Activated CD4-positive, alpha-beta T cell treated with anti-CD3 and anti-CD28 coated beads, Interleukin-2, amount 10 ng/mL, durations not matched to agents 7 days and 5 days (primary cell): Measurements from ENCODE around the gene CLCA2. TPM values are rescaled to one million over a fixed set of nuclear protein-coding genes. Genes with fewer than 3 reads are reported as not detected.

Experiments
- CTCF ChIA-PET: fragments of 350-600 bp; sonication (Branson Sonifier 250); formaldehyde crosslinking; loops from one replicate; lab custom pipeline; 2021; ENCODE audit warnings: antibody characterized with exemption; lab: Charles Lee
- POLR2A ChIA-PET: fragments of 350-600 bp; sonication (Branson Sonifier 250); formaldehyde crosslinking; loops from one replicate; lab custom pipeline; 2021; ENCODE audit warnings: antibody characterized with exemption; lab: Charles Lee
- DNase-seq: peaks from one replicate; pipeline ENCODE4 v3.0.0-alpha.2; 2020
- H3K27ac Mint-ChIP-seq: one replicate; pipeline ENCODE4 v1.8.0; 2021; ENCODE audit warnings: mild to moderate bottlenecking, moderate library complexity, mixed read lengths
- H3K27me3 Mint-ChIP-seq: one replicate; pipeline ENCODE4 v1.8.0; 2021; ENCODE audit warnings: mixed read lengths
- H3K36me3 Mint-ChIP-seq: one replicate; pipeline ENCODE4 v1.8.0; 2021; ENCODE audit warnings: low read depth, mixed read lengths
- H3K4me1 Mint-ChIP-seq: one replicate; pipeline ENCODE4 v1.8.0; 2021; ENCODE audit warnings: mixed read lengths
- H3K4me3 Mint-ChIP-seq: one replicate; pipeline ENCODE4 v1.8.0; 2021; ENCODE audit warnings: mild to moderate bottlenecking, moderate library complexity, mixed read lengths
- H3K9me3 Mint-ChIP-seq: one replicate; pipeline ENCODE4 v1.8.0; 2021; ENCODE audit warnings: mixed read lengths
- total RNA-seq, 2 experiments: library from RNA; stranded (reverse); gene quantifications; one replicate each; pipeline ENCODE4 v1.2.3, GENCODE V29; 2021

CLCA2 gene
- total RNA-seq, 2 experiments from 2014 or later: not detected

DNA sequence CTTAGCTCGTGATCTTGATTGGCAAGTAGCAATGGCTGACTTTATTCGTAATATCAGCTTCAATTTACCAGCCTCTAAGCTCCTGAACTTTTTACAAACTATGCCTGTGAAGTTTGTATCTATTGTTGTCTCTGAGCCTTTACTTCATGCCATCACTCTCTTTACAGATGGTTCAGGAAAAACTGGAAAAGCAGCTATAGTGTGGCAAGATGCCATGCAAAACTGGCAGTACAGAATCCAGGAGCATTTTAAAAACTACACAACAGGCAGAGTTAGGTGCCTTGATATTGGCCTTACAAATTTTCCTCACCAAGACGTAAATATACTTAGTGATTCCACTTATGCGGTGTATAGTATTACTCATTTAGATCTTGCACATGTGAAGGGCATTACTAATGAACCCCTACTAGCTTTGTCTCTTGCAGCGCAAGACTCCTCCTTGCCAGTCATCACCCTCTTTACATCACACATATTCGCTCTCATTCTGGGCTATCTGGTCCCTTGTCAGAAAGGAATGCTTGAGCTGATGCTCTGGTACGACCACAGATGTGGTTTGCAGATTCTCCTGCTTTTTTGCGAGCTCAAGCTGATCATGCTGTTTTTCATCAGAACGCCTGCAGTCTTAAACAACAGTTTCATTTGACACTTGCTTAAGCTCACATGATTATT is 81.1 kb downstream of the CLCA2 start:
- Mint-ChIP-seq H3K4me3 (no peak overlapping the region), H3K27ac (no peak overlapping the region), H3K27me3 (peaks cover 11% of the 10 kb centered on the region), H3K9me3 (no peaks in the 10 kb centered on the region), H3K36me3 (no peaks in the 10 kb centered on the region), H3K4me1 (peaks cover 12% of the 10 kb centered on the region)
- no peak for DNase-seq
- ChIA-PET CTCF (interaction anchor here (0.8 to 1.5 kb wide), 4 partner anchors 23 to 200 kb away, joined by 3 to 8 read pairs (median 3); no protein-coding TSS in a partner anchor), POLR2A (no interaction called here)

DNA sequence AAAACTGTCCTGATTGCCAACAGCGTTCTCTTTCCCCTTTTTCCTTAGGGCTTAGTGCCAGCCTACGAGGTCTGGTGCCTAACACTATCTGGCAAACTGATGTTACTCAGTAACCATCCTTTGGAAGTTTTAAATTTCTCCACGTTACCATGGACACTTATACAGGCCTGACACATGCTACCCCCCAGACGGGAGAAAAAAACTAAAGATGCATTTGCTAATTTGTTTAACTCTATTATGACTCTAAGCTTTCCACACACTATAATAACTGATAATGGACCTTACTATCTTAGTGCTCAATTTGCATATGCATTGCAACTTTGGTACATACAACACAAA is 81.6 kb downstream of the CLCA2 start:
- ChIA-PET CTCF (interaction anchor here (0.9 kb wide), 1 partner anchor 200 kb away, joined by 3 read pairs; no protein-coding TSS in a partner anchor), POLR2A (no interaction called here)
- DNase-seq: no peak
- Mint-ChIP-seq H3K9me3 (no peaks in the 10 kb centered on the region), H3K36me3 (no peaks in the 10 kb centered on the region), H3K27me3 (peaks cover 11% of the 10 kb centered on the region), H3K27ac (no peak overlapping the region), H3K4me1 (peaks cover 12% of the 10 kb centered on the region), H3K4me3 (no peak overlapping the region)

Other genes with a start within 250 kb of the CLCA2 start
- 10 to 100 TPM; 46.3 to 49.2 TPM for gene ODF2L, start 27.8 kb upstream of the CLCA2 start, total RNA-seq
- not detected for gene CLCA1, start 44.8 kb downstream of the CLCA2 start, total RNA-seq
- not detected for gene CLCA4, start 122.9 kb downstream of the CLCA2 start, total RNA-seq